T-helper 17 cell (primary cell): Measurements from ENCODE around the gene RBMS3. TPM values are rescaled to one million over a fixed set of nuclear protein-coding genes. Genes with fewer than 3 reads are reported as not detected.

Experiments used
- ATAC-seq: fragments of 150-1000 bp; cut with Tn5 transposase; 2 replicates; pipeline ENCODE4 v1.10.0; 2021; ENCODE audit warnings: mild to moderate bottlenecking, moderate library complexity
- DNase-seq, 3 donors: peaks; one replicate each; pipeline versions ENCODE4 v3.0.0 to v3.0.0-alpha.2; 2020 to 2021
- H3K9me3 ChIP-seq: one replicate; pipeline ENCODE4 v1.7.0; 2013; ENCODE audit warnings: low read length, mild to moderate bottlenecking; ENCODE audit not compliant: control insufficient read depth, poor library complexity, severe bottlenecking
- H3K27ac Mint-ChIP-seq: one replicate; pipeline ENCODE4 v1.8.0; 2022; ENCODE audit warnings: mild to moderate bottlenecking, moderate library complexity, mixed read lengths
- H3K27me3 Mint-ChIP-seq: one replicate; pipeline ENCODE4 v1.8.0; 2022; ENCODE audit warnings: mixed read lengths
- H3K36me3 Mint-ChIP-seq: one replicate; pipeline ENCODE4 v1.8.0; 2022; ENCODE audit warnings: low read depth, mixed read lengths
- H3K4me1 Mint-ChIP-seq: one replicate; pipeline ENCODE4 v1.8.0; 2022; ENCODE audit warnings: mild to moderate bottlenecking, mixed read lengths
- H3K4me3 Mint-ChIP-seq: one replicate; pipeline ENCODE4 v1.8.0; 2022; ENCODE audit warnings: mild to moderate bottlenecking, moderate library complexity, mixed read lengths
- total RNA-seq, 4 donors: library from RNA in 2 of 4; stranded (reverse) in 2 of 4; gene quantifications; one replicate each; pipeline ENCODE4 v1.2.3 and lab custom pipeline; 2022 to 2026

Gene RBMS3
- total RNA-seq, 2 donors from 2014 or later, result 0.37 to 1.7 TPM

- Mint-ChIP-seq H3K4me1 (no peaks in the 10 kb centered on the region), H3K27me3 (no peaks in the 10 kb centered on the region), H3K27ac (no peak overlapping the region), H3K4me3 (no peak overlapping the region), H3K36me3 (no peaks in the 10 kb centered on the region)
- DNase-seq (no peak), ATAC-seq (no peak)
- H3K9me3 ChIP-seq, result no peaks in the 10 kb centered on the region
Observed at GRCh38 chr3:29701326-29701983, 420.6 kb downstream of the RBMS3 start.

GRCh38 chr3:29705906-29706844 lies 425.3 kb downstream of the RBMS3 start:
- H3K27me3 Mint-ChIP-seq, result no peaks in the 10 kb centered on the region
- H3K4me1 Mint-ChIP-seq, result no peaks in the 10 kb centered on the region
- no peak overlapping the region for H3K27ac Mint-ChIP-seq
- H3K9me3 ChIP-seq, result no peaks in the 10 kb centered on the region
- no peak overlapping the region for H3K4me3 Mint-ChIP-seq
- no peaks in the 10 kb centered on the region for H3K36me3 Mint-ChIP-seq
- ATAC-seq (no peak), DNase-seq (no peak)

GRCh38 chr3:29708884-29709283 lies 428.0 kb downstream of the RBMS3 start:
- Mint-ChIP-seq H3K4me3 (no peak overlapping the region), H3K4me1 (no peaks in the 10 kb centered on the region), H3K27me3 (peaks cover 4% of the 10 kb centered on the region), H3K36me3 (no peaks in the 10 kb centered on the region), H3K27ac (no peak overlapping the region)
- no peaks in the 10 kb centered on the region for H3K9me3 ChIP-seq
- DNase-seq, result no peak
- no peak for ATAC-seq

DNA sequence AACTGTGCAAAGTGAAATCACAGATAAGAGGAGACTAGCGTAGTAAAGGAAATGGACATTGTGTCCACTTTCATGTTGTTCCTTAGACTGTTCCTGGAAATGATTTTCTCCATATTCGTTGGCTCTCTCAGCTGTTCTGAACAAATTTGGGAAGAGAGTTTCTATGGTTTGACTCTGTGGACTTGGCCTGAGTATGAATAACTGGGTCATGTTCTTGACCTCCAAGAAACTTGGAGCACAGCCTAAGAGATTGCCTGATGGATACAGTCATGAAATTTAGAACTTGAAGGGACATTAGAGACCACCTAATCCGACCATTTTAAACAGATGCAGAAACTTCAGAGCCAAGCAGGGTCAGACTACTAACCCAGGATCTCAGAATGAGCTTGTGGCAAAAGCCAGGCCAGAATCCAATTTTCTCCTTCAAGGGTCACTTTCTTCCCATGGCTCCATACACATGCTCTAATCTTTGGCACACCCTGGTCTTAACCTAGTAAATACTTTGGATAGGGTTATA lies 430.4 kb downstream of the RBMS3 start:
- Mint-ChIP-seq H3K27me3 (peaks cover 4% of the 10 kb centered on the region), H3K4me1 (no peaks in the 10 kb centered on the region), H3K36me3 (no peaks in the 10 kb centered on the region), H3K27ac (no peak overlapping the region), H3K4me3 (no peak overlapping the region)
- no peaks in the 10 kb centered on the region for H3K9me3 ChIP-seq
- ATAC-seq (no peak), DNase-seq (no peak)

GRCh38 chr3:29716213-29716612 lies 435.3 kb downstream of the RBMS3 start:
- Mint-ChIP-seq H3K36me3 (no peaks in the 10 kb centered on the region), H3K4me1 (no peaks in the 10 kb centered on the region), H3K27me3 (peaks cover 4% of the 10 kb centered on the region), H3K4me3 (no peak overlapping the region), H3K27ac (no peak overlapping the region)
- ATAC-seq, result no peak
- DNase-seq, result no peak
- H3K9me3 ChIP-seq, result no peaks in the 10 kb centered on the region

DNA sequence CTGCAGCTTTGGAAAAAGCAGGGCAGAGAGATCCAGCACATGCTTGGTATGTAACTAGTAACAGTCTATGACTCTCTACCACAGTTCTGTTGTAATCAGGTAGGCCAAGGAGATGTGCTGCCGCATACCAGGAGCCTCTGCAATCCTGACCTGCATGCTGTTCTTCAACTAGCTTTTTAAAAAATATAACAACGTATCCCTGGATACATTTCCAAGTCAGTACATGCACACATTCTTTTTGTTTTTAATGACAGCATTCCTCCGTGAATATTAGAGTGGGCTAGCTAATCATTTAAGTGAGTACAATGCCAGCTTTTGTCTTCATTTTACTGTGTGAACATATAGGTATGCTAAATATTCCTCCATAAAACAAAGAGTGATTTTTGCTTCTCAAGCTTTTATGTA lies 437.8 kb downstream of the RBMS3 start:
- no peak overlapping the region for H3K4me3 Mint-ChIP-seq
- no peaks in the 10 kb centered on the region for H3K27me3 Mint-ChIP-seq
- no peak overlapping the region for H3K27ac Mint-ChIP-seq
- ATAC-seq, result no peak
- no peak for DNase-seq
- H3K36me3 Mint-ChIP-seq, result no peaks in the 10 kb centered on the region
- H3K4me1 Mint-ChIP-seq, result no peaks in the 10 kb centered on the region
- no peaks in the 10 kb centered on the region for H3K9me3 ChIP-seq

GRCh38 chr3:29720665-29721064 lies 439.8 kb downstream of the RBMS3 start:
- Mint-ChIP-seq H3K4me1 (no peaks in the 10 kb centered on the region), H3K4me3 (no peak overlapping the region), H3K36me3 (no peaks in the 10 kb centered on the region), H3K27me3 (no peaks in the 10 kb centered on the region), H3K27ac (no peak overlapping the region)
- ATAC-seq, result no peak
- DNase-seq, result no peak
- H3K9me3 ChIP-seq, result no peaks in the 10 kb centered on the region

DNA sequence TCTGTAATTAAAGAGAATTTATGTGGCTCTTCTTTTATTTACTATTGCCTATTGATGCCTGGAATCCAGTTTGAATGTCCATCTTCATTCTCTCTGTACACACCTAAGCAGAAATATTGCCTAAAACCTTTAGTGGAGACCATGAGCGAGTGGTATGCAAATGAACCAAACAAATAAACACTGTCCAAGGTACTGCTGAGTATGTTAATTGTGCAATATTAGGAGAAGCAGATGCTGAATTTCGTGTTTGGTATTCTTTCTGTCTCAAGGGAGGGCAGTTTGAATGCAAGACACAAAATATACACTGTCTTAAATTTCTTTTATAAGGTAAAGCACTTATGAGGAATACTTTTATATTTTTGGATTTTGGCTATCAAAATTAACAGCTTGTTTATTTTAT lies 440.9 kb downstream of the RBMS3 start:
- no peak for ATAC-seq
- H3K27ac Mint-ChIP-seq, result no peak overlapping the region
- H3K9me3 ChIP-seq, result no peaks in the 10 kb centered on the region

DNA sequence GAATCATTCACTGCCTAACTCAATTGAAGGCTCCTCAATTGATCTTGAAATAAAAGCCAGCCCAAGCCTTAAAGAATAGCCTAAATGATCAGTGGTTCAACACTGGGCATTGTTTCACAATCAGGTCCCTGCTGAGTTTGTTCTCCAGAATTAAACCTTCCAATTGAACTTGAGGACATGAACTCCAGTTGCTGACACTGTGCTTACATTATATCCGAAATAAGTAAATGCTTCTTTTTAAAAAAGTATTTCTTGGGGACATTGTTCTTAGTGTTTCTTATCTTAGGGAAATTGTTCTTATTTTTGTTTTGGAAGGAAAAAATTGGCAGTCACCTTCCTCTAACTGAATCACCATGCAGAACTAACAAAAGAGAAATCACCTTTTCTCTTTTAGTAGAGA lies 450.2 kb downstream of the RBMS3 start:
- no peak for ATAC-seq
- Mint-ChIP-seq H3K36me3 (no peaks in the 10 kb centered on the region), H3K4me1 (no peaks in the 10 kb centered on the region)

More for the DNA sequence above, 440.9 kb downstream of the RBMS3 start:
- Mint-ChIP-seq H3K27me3 (no peaks in the 10 kb centered on the region), H3K36me3 (no peaks in the 10 kb centered on the region), H3K4me3 (no peak overlapping the region), H3K4me1 (no peaks in the 10 kb centered on the region)
- DNase-seq, result no peak

DNA sequence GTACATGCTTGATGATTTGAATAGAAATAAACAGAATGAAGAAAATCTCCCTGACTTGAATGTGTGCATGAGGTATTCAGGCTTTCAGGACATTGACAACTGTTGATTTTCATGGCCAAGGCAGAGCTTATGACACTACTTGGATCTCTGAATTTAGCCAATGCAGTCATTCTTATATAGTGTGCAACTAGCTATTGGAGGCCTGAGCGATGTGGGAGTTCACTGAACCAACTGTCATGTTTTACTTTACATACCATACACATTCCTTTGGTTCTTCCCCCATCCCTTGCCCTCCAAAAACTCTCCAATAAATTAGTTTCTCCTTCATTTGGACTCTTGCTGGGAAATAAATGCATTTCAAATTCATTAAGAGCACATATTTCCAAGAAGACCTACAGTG lies 460.4 kb downstream of the RBMS3 start:
- DNase-seq (no peak), ATAC-seq (no peak)
- Mint-ChIP-seq H3K27me3 (no peaks in the 10 kb centered on the region), H3K4me1 (no peaks in the 10 kb centered on the region), H3K27ac (no peak overlapping the region), H3K4me3 (no peak overlapping the region), H3K36me3 (no peaks in the 10 kb centered on the region)
- H3K9me3 ChIP-seq, result no peaks in the 10 kb centered on the region

More for the DNA sequence above, 450.2 kb downstream of the RBMS3 start:
- no peak for DNase-seq
- no peaks in the 10 kb centered on the region for H3K27me3 Mint-ChIP-seq
- H3K9me3 ChIP-seq, result no peaks in the 10 kb centered on the region
- no peak overlapping the region for H3K4me3 Mint-ChIP-seq
- H3K27ac Mint-ChIP-seq, result no peak overlapping the region

- peaks cover 6% of the 10 kb centered on the region for H3K27me3 Mint-ChIP-seq
- H3K27ac Mint-ChIP-seq, result no peak overlapping the region
Observed at GRCh38 chr3:29745232-29745870, 464.5 kb downstream of the RBMS3 start.

DNA sequence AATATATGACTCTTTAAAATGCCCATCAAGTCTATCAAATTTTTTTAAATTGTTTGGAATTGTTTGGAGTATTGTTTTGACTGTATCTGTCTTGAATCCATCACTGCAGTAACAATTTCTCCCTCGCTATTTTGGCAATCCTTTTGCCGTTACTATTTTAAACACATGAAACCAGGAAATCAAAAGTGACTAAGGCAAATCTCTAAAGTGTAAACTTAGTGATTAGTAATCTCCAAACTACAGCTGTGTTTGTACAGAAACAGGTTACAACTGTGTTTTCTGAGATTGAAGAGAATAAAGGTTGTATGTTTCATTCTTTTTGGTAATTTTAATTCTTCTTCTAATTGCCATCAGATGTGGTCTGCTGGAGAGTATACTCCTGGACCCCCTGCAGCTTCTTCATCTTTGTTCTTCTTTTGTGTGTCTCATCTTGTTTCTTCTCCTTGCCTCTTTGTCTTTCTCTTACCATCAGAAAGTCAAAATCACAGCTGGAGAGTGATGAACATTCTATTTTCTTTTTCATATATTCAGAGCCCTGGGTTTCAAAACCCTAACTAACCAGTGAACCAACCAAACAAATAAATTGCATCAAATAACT lies 465.4 kb downstream of the RBMS3 start:
- DNase-seq, result no peak
- H3K4me3 Mint-ChIP-seq, result no peak overlapping the region
- no peaks in the 10 kb centered on the region for H3K36me3 Mint-ChIP-seq
- peaks cover 6% of the 10 kb centered on the region for H3K27me3 Mint-ChIP-seq
- no peaks in the 10 kb centered on the region for H3K9me3 ChIP-seq
- H3K27ac Mint-ChIP-seq, result no peak overlapping the region
- ATAC-seq, result no peak
- H3K4me1 Mint-ChIP-seq, result no peaks in the 10 kb centered on the region

More at GRCh38 chr3:29745232-29745870, 464.5 kb downstream of the RBMS3 start:
- Mint-ChIP-seq H3K4me1 (no peaks in the 10 kb centered on the region), H3K4me3 (no peak overlapping the region), H3K36me3 (no peaks in the 10 kb centered on the region)
- no peak for DNase-seq
- H3K9me3 ChIP-seq, result no peaks in the 10 kb centered on the region
- ATAC-seq, result no peak

- H3K4me1 Mint-ChIP-seq, result no peaks in the 10 kb centered on the region
- no peak for ATAC-seq
- no peaks in the 10 kb centered on the region for H3K9me3 ChIP-seq
- peaks cover 6% of the 10 kb centered on the region for H3K27me3 Mint-ChIP-seq
- H3K27ac Mint-ChIP-seq, result no peak overlapping the region
- H3K36me3 Mint-ChIP-seq, result no peaks in the 10 kb centered on the region
- no peak for DNase-seq
- no peak overlapping the region for H3K4me3 Mint-ChIP-seq
Observed at GRCh38 chr3:29747991-29748390, 467.1 kb downstream of the RBMS3 start.
